NT2/D1 (cell line): Measurements from ENCODE around the gene HSD17B3.

Experiments
- YY1 ChIP-seq: IDR thresholded peaks from 2 replicates; pipeline ENCODE4 v1.6.1; 2011; ENCODE audit not compliant: insufficient read length, insufficient read depth
- ZNF274 ChIP-seq: IDR thresholded peaks from 2 replicates; pipeline ENCODE4 v1.6.1; 2011; ENCODE audit warnings: mild to moderate bottlenecking, low read depth, low read length

GRCh38 chr9:96189995-96190394 is 112.0 kb downstream of the HSD17B3 start:
- TF ChIP-seq ZNF274 (no peak), YY1 (no peak)
